HepG2 (cell line): Measurements from ENCODE around the gene ABTB2. TPM values are rescaled to one million over a fixed set of nuclear protein-coding genes. Genes with fewer than 3 reads are reported as not detected.

Source experiments
- ATF7-NPFF ChIP-seq: sonication (generic); formaldehyde crosslinking; IDR thresholded peaks from 2 replicates; pipeline ENCODE4 v1.8.1; 2023; ENCODE audit warnings: mild to moderate bottlenecking, low read depth, missing genetic modification reagents, moderate library complexity
- CAMTA2 ChIP-seq: sonication (generic); formaldehyde crosslinking; IDR thresholded peaks from 2 replicates; pipeline ENCODE4 v1.4.0; 2020; ENCODE audit warnings: mild to moderate bottlenecking, missing genetic modification reagents, borderline replicate concordance
- DNMT3B ChIP-seq: conservative IDR thresholded peaks from 2 replicates; pipeline ENCODE4 v1.6.1; 2016; ENCODE audit warnings: missing biosample characterization, control low read depth
- HES4 ChIP-seq: sonication (generic); formaldehyde crosslinking; IDR thresholded peaks from 2 replicates; pipeline ENCODE4 v1.9.0; 2021; ENCODE audit warnings: mild to moderate bottlenecking, missing genetic modification reagents, borderline replicate concordance
- HNF4G ChIP-seq, 2 experiments: sonication (generic) in 1 of 2; formaldehyde crosslinking in 1 of 2; IDR thresholded peaks; 2 replicates each; pipeline versions ENCODE4 v1.4.0 to v1.6.1; 2011 to 2020; ENCODE audit warnings: borderline replicate concordance in 2 of 2, low read depth in 2 of 2, mild to moderate bottlenecking in 2 of 2, low read length in 1 of 2, missing genetic modification reagents in 1 of 2, moderate library complexity in 1 of 2
- IKZF1 ChIP-seq: fragments of 450-650 bp; IDR thresholded peaks from 2 replicates; pipeline ENCODE4 v1.7.1; 2016
- MZF1 ChIP-seq: sonication (generic); formaldehyde crosslinking; IDR thresholded peaks from 2 replicates; pipeline ENCODE4 v1.8.1; 2023; ENCODE audit warnings: mild to moderate bottlenecking, missing genetic modification reagents, borderline replicate concordance
- PHF21A ChIP-seq: sonication (generic); formaldehyde crosslinking; IDR thresholded peaks from 2 replicates; pipeline ENCODE4 v1.5.0; 2020; ENCODE audit warnings: mild to moderate bottlenecking, missing genetic modification reagents
- SALL2 ChIP-seq: sonication (generic); formaldehyde crosslinking; IDR thresholded peaks from 2 replicates; pipeline ENCODE4 v1.8.1; 2023; ENCODE audit warnings: mild to moderate bottlenecking, missing genetic modification reagents, inconsistent platforms
- SMC3 ChIP-seq: IDR thresholded peaks from 2 replicates; pipeline ENCODE4 v1.6.1; 2011; ENCODE audit warnings: low read length, improper control_type of control experiment
- THAP11 ChIP-seq: IDR thresholded peaks from 2 replicates; pipeline ENCODE4 v1.6.1; 2016; ENCODE audit warnings: missing biosample characterization, missing genetic modification reagents
- TRIM24 ChIP-seq: sonication (generic); formaldehyde crosslinking; IDR thresholded peaks from 2 replicates; pipeline ENCODE4 v1.8.0; 2022; ENCODE audit warnings: mild to moderate bottlenecking, missing genetic modification reagents
- YEATS4 ChIP-seq: sonication (generic); formaldehyde crosslinking; IDR thresholded peaks from 2 replicates; pipeline ENCODE4 v1.4.0; 2020; ENCODE audit warnings: missing genetic modification reagents, borderline replicate concordance
- ZNF17 ChIP-seq: sonication (generic); formaldehyde crosslinking; IDR thresholded peaks from 2 replicates; pipeline ENCODE4 v1.5.0; 2020; ENCODE audit warnings: mild to moderate bottlenecking, missing genetic modification reagents
- ZNF572 ChIP-seq: sonication (generic); formaldehyde crosslinking; IDR thresholded peaks from 2 replicates; pipeline ENCODE4 v1.5.1; 2020; ENCODE audit warnings: mild to moderate bottlenecking, missing genetic modification reagents
- ZNF577 ChIP-seq: sonication (generic); formaldehyde crosslinking; IDR thresholded peaks from 2 replicates; pipeline ENCODE4 v1.4.0; 2020; ENCODE audit warnings: mild to moderate bottlenecking, low read depth, missing genetic modification reagents, borderline replicate concordance
- ZNF660 ChIP-seq: sonication (generic); formaldehyde crosslinking; IDR thresholded peaks from 2 replicates; pipeline ENCODE4 v1.5.1; 2020; ENCODE audit warnings: mild to moderate bottlenecking, low read depth, missing genetic modification reagents, borderline replicate concordance
- ZNF672 ChIP-seq: sonication (generic); formaldehyde crosslinking; IDR thresholded peaks from 2 replicates; pipeline ENCODE4 v1.8.1; 2022; ENCODE audit warnings: missing genetic modification reagents
- ZNF761 ChIP-seq: sonication (generic); formaldehyde crosslinking; conservative IDR thresholded peaks from 2 replicates; pipeline ENCODE4 v1.4.0; 2020; ENCODE audit warnings: mild to moderate bottlenecking, missing genetic modification reagents
- ZSCAN20 ChIP-seq: sonication (generic); formaldehyde crosslinking; IDR thresholded peaks from 2 replicates; pipeline ENCODE4 v1.4.0; 2020; ENCODE audit warnings: missing genetic modification reagents, mild to moderate bottlenecking, borderline replicate concordance
- polyA plus RNA-seq, 8 experiments: library from polyadenylated mRNA; depleted of rRNA in 3 of 8; stranded (reverse) in 7 of 8; unstranded in 1 of 8; fragments of >200 nt; fragmentation: Illumina TruSeq in 4 of 8; extraction: Trizol in 4 of 8; gene quantifications; 2 replicates each; pipeline versions ENCODE4 v1.2.1 to v1.2.3, GENCODE V29; 2011 to 2016; ENCODE audit warnings: low read depth in 4 of 8, missing spikeins in 1 of 8, mixed read lengths in 1 of 8; ENCODE audit not compliant: insufficient read depth in 1 of 8
- total RNA-seq, 5 experiments: library from RNA; depleted of rRNA; stranded (reverse); fragments of >200 nt; fragmentation: Illumina TruSeq; extraction: Trizol; gene quantifications; 2 replicates each; pipeline ENCODE4 v1.2.3, GENCODE V29; 2016; ENCODE audit warnings: low read depth in 1 of 5
- TF ChIP-seq, protein P1 (sequence below): IDR thresholded peaks from 2 replicates; pipeline ENCODE4 v1.6.1; 2016; ENCODE audit warnings: low read depth, missing genetic modification reagents, missing compliant biosample characterization
- TF ChIP-seq, protein P2 (sequence below): IDR thresholded peaks from 2 replicates; pipeline ENCODE4 v1.6.1; 2016; ENCODE audit warnings: low read depth, borderline replicate concordance
- TF ChIP-seq, protein P3 (sequence below): sonication (generic); formaldehyde crosslinking; IDR thresholded peaks from 2 replicates; pipeline ENCODE4 v1.8.0; 2022; ENCODE audit warnings: mild to moderate bottlenecking, missing genetic modification reagents, moderate library complexity

The ABTB2 gene
- total and polyA plus RNA-seq, 2 of the 13 experiments (the other 11 are each of a cell fraction or from before 2014, with no cell fraction given), result 5.1 to 15.4 TPM

DNA sequence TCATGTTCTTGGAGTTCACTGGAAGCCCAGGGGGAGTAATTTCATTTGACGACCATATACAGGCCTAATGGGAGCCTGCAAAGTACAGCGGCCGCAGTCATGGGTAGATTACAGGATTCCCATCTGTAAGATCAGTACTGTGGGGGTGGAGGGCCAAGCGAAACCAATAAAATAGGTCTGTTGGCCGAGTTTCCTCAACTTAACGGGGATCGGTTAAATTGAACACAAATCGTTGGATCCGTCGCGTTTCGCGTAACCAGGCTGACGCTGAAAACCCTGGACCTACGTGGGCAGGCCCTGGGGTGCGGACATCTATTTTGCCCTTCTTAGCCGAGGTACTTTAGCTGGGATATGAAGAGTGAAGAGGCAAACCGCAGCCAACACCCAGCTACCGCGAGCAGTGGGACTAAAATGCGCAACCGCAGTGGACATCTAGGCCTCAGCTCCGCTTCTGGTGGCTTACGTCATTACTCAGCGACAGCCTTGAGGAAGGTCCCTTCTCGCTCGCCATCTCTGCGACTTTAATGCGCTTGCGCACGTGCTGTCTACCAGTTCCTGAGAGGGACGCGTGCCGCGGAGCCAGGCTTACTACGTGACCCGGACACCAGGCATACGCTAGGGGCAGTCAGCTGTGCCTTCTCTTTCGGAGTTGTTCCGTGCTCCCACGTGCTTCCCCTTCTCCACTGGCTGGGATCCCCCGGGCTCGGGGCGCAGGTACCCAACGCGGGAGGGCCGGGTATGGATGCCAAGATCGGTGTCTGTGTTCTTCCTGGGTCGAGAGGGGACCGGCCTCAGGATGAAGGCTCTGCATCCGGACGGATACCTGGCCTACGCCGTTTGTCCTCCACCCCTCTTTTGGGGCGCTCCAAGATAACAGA lies 252.5 kb downstream of the ABTB2 start, which contains the start of gene NAT10 (continued):
- TF ChIP-seq, protein P1, sequence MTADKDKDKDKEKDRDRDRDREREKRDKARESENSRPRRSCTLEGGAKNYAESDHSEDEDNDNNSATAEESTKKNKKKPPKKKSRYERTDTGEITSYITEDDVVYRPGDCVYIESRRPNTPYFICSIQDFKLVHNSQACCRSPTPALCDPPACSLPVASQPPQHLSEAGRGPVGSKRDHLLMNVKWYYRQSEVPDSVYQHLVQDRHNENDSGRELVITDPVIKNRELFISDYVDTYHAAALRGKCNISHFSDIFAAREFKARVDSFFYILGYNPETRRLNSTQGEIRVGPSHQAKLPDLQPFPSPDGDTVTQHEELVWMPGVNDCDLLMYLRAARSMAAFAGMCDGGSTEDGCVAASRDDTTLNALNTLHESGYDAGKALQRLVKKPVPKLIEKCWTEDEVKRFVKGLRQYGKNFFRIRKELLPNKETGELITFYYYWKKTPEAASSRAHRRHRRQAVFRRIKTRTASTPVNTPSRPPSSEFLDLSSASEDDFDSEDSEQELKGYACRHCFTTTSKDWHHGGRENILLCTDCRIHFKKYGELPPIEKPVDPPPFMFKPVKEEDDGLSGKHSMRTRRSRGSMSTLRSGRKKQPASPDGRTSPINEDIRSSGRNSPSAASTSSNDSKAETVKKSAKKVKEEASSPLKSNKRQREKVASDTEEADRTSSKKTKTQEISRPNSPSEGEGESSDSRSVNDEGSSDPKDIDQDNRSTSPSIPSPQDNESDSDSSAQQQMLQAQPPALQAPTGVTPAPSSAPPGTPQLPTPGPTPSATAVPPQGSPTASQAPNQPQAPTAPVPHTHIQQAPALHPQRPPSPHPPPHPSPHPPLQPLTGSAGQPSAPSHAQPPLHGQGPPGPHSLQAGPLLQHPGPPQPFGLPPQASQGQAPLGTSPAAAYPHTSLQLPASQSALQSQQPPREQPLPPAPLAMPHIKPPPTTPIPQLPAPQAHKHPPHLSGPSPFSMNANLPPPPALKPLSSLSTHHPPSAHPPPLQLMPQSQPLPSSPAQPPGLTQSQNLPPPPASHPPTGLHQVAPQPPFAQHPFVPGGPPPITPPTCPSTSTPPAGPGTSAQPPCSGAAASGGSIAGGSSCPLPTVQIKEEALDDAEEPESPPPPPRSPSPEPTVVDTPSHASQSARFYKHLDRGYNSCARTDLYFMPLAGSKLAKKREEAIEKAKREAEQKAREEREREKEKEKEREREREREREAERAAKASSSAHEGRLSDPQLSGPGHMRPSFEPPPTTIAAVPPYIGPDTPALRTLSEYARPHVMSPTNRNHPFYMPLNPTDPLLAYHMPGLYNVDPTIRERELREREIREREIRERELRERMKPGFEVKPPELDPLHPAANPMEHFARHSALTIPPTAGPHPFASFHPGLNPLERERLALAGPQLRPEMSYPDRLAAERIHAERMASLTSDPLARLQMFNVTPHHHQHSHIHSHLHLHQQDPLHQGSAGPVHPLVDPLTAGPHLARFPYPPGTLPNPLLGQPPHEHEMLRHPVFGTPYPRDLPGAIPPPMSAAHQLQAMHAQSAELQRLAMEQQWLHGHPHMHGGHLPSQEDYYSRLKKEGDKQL (CRISPR knock-in tag), result no peak
- TF ChIP-seq TRIM24 (CRISPR knock-in tag), result no peak
- TF ChIP-seq ZNF761 (CRISPR knock-in tag), result peak; percentile 91
- TF ChIP-seq MZF1 (CRISPR knock-in tag), result no peak
- TF ChIP-seq YEATS4 (CRISPR knock-in tag), result peak; percentile 97
- peak; percentile 75; the same call in 1 of the 2 replicates for TF ChIP-seq ZNF672 (CRISPR knock-in tag)
- TF ChIP-seq THAP11, result peak; percentile 96
- TF ChIP-seq PHF21A (CRISPR knock-in tag), result peak; percentile 80
- no peak for TF ChIP-seq IKZF1
- no peak for TF ChIP-seq ZNF660 (CRISPR knock-in tag)
- no peak for TF ChIP-seq SMC3
- no peak for TF ChIP-seq ZNF17 (CRISPR knock-in tag)
- no peak for TF ChIP-seq ZSCAN20
- TF ChIP-seq ZNF572 (CRISPR knock-in tag), result no peak
- TF ChIP-seq SALL2 (CRISPR knock-in tag), result peak; percentile 90
- peak; percentile 80 for TF ChIP-seq ATF7-NPFF (CRISPR knock-in tag)
- no peak for TF ChIP-seq HES4 (CRISPR knock-in tag)
- TF ChIP-seq, protein P2, sequence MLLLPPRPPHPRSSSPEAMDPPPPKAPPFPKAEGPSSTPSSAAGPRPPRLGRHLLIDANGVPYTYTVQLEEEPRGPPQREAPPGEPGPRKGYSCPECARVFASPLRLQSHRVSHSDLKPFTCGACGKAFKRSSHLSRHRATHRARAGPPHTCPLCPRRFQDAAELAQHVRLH (CRISPR knock-in tag), result peak; percentile 80; the same call in 1 of the 2 replicates
- no peak for TF ChIP-seq ZNF577 (CRISPR knock-in tag)
- TF ChIP-seq CAMTA2 (CRISPR knock-in tag), result no peak; the same call in 1 of the 2 replicates
- peak; percentile 9; the same call in 1 of the 2 replicates for TF ChIP-seq HNF4G (IDR thresholded peaks at IDR 0.05; ENCODE audit: borderline replicate concordance, low read depth, low read length)
- peak; percentile 2; the same call in 1 of the 2 replicates for TF ChIP-seq HNF4G (CRISPR knock-in tag; IDR thresholded peaks at IDR 0.05; ENCODE audit: borderline replicate concordance, low read depth)
- TF ChIP-seq DNMT3B, result peak; percentile 69; the same call in 1 of the 2 replicates
- TF ChIP-seq, protein P3, sequence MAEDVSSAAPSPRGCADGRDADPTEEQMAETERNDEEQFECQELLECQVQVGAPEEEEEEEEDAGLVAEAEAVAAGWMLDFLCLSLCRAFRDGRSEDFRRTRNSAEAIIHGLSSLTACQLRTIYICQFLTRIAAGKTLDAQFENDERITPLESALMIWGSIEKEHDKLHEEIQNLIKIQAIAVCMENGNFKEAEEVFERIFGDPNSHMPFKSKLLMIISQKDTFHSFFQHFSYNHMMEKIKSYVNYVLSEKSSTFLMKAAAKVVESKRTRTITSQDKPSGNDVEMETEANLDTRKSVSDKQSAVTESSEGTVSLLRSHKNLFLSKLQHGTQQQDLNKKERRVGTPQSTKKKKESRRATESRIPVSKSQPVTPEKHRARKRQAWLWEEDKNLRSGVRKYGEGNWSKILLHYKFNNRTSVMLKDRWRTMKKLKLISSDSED (CRISPR knock-in tag), result no peak
